ENCODE measurements around the gene IL17RA. TPM values are rescaled to one million over a fixed set of nuclear protein-coding genes. Genes with fewer than 3 reads are reported as not detected.

Gene IL17RA
- total RNA-seq, 1 donor from 2014 or later, result 21.5 TPM

DNA sequence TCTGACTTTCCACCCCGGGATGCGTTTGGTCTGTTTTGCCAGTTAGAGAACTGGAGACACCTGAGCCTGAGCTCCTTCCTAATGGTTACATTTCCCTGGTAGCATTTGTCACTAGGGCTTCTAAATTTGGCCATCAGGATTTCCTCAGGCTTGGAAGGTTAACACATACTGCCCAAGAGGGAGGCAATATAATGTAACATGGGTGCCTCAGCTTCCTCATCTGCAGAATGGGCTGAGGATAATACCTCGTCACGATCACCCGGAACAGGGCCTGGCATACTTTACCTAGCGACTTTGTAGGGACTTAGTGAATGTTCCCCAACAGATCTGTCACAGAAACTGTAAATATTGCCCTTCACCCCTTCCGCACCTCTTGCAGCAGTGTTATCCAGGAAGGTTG is 11.3 kb downstream of the IL17RA start:
- peaks cover 39% of the 10 kb centered on the region for H3K79me2 ChIP-seq (ENCODE audit: insufficient read depth, low read length)
- H3K4me3 ChIP-seq (ENCODE audit: insufficient read depth, low read depth, low read length), result no peak overlapping the region
- peaks cover 14% of the 10 kb centered on the region for H3K36me3 ChIP-seq (ENCODE audit: insufficient read depth, low read length)
- TF ChIP-seq EZH2 (IDR thresholded peaks at IDR 0.05; ENCODE audit: insufficient read depth, low read length), result no peak
- TF ChIP-seq, protein P1, sequence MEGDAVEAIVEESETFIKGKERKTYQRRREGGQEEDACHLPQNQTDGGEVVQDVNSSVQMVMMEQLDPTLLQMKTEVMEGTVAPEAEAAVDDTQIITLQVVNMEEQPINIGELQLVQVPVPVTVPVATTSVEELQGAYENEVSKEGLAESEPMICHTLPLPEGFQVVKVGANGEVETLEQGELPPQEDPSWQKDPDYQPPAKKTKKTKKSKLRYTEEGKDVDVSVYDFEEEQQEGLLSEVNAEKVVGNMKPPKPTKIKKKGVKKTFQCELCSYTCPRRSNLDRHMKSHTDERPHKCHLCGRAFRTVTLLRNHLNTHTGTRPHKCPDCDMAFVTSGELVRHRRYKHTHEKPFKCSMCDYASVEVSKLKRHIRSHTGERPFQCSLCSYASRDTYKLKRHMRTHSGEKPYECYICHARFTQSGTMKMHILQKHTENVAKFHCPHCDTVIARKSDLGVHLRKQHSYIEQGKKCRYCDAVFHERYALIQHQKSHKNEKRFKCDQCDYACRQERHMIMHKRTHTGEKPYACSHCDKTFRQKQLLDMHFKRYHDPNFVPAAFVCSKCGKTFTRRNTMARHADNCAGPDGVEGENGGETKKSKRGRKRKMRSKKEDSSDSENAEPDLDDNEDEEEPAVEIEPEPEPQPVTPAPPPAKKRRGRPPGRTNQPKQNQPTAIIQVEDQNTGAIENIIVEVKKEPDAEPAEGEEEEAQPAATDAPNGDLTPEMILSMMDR (IDR thresholded peaks at IDR 0.05; ENCODE audit: insufficient read depth, low read depth, low read length), result no peak
- no peak overlapping the region for H2AFZ ChIP-seq (ENCODE audit: low read depth, low read length)
- Mint-ChIP-seq H3K27ac (ENCODE audit: unreplicated experiment) (no peak overlapping the region), H3K9me3 (ENCODE audit: unreplicated experiment) (no peaks in the 10 kb centered on the region), H3K27me3 (ENCODE audit: low read depth, unreplicated experiment) (no peaks in the 10 kb centered on the region), H3K4me1 (ENCODE audit: low read depth, unreplicated experiment) (peaks cover 1% of the 10 kb centered on the region), H3K4me3 (ENCODE audit: unreplicated experiment) (no peak overlapping the region), H3K36me3 (ENCODE audit: low read depth, unreplicated experiment) (peaks cover 14% of the 10 kb centered on the region)
- no peak overlapping the region for H3K9ac ChIP-seq (ENCODE audit: low read length)
- FAIRE-seq (no peak), DNase-seq (ENCODE audit: low read depth) (no peak)
- no peak overlapping the region for H3K27ac ChIP-seq (ENCODE audit: low read depth, low read length)
- no peaks in the 10 kb centered on the region for H3K27me3 ChIP-seq (ENCODE audit: insufficient read depth, low read length)
- peaks cover 58% of the 10 kb centered on the region for H4K20me1 ChIP-seq (ENCODE audit: insufficient read depth, low read length)
- no peaks in the 10 kb centered on the region for H3K9me3 ChIP-seq (ENCODE audit: insufficient read depth, low read depth, low read length)
- no peaks in the 10 kb centered on the region for H3K4me1 ChIP-seq (ENCODE audit: insufficient read depth, low read length)
- no peak overlapping the region for H3K4me2 ChIP-seq (ENCODE audit: low read length)

- Mint-ChIP-seq H3K9me3 (ENCODE audit: unreplicated experiment) (no peaks in the 10 kb centered on the region), H3K27ac (ENCODE audit: unreplicated experiment) (no peak overlapping the region), H3K36me3 (ENCODE audit: low read depth, unreplicated experiment) (peaks cover 24% of the 10 kb centered on the region), H3K4me3 (ENCODE audit: unreplicated experiment) (no peak overlapping the region), H3K4me1 (ENCODE audit: low read depth, unreplicated experiment) (peaks cover 1% of the 10 kb centered on the region), H3K27me3 (ENCODE audit: low read depth, unreplicated experiment) (no peaks in the 10 kb centered on the region)
- H3K27ac ChIP-seq (ENCODE audit: low read depth, low read length), result no peak overlapping the region
- H3K9me3 ChIP-seq (ENCODE audit: insufficient read depth, low read depth, low read length), result no peaks in the 10 kb centered on the region
- peaks cover 56% of the 10 kb centered on the region for H4K20me1 ChIP-seq (ENCODE audit: insufficient read depth, low read length)
- H3K9ac ChIP-seq (ENCODE audit: low read length), result no peak overlapping the region
- peaks cover 20% of the 10 kb centered on the region for H3K36me3 ChIP-seq (ENCODE audit: insufficient read depth, low read length)
- H3K4me2 ChIP-seq (ENCODE audit: low read length), result no peak overlapping the region
- no peak for FAIRE-seq
- H3K4me3 ChIP-seq (ENCODE audit: insufficient read depth, low read depth, low read length), result no peak overlapping the region
- no peak for DNase-seq (ENCODE audit: low read depth)
- TF ChIP-seq, protein P1 (IDR thresholded peaks at IDR 0.05; ENCODE audit: insufficient read depth, low read depth, low read length), result no peak
- TF ChIP-seq EZH2 (IDR thresholded peaks at IDR 0.05; ENCODE audit: insufficient read depth, low read length), result no peak
- no peaks in the 10 kb centered on the region for H3K27me3 ChIP-seq (ENCODE audit: insufficient read depth, low read length)
- H3K79me2 ChIP-seq (ENCODE audit: insufficient read depth, low read length), result peaks cover 30% of the 10 kb centered on the region
- H2AFZ ChIP-seq (ENCODE audit: low read depth, low read length), result no peak overlapping the region
- no peaks in the 10 kb centered on the region for H3K4me1 ChIP-seq (ENCODE audit: insufficient read depth, low read length)
These were observed 12.3 kb downstream of the IL17RA start for GRCh38 chr22:17097062-17097461.

DNA sequence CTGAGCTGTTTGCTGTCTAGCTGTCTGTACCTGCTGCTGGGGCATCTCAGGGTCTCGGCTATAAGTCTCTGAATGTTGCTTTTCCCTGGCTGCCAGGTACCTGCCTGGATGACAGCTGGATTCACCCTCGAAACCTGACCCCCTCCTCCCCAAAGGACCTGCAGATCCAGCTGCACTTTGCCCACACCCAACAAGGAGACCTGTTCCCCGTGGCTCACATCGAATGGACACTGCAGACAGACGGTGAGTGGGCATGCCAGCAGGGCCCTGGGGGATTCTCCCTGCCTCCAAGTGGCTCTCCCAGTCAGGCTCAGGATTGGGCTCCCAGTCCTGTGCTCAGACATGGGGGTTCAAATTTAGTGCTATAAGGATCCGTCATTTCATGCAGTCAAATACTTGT is 12.9 kb downstream of the IL17RA start:
- H3K4me3 Mint-ChIP-seq (ENCODE audit: unreplicated experiment), result no peak overlapping the region
- peaks cover 28% of the 10 kb centered on the region for H3K36me3 Mint-ChIP-seq (ENCODE audit: low read depth, unreplicated experiment)
- Histone ChIP-seq H2AFZ (ENCODE audit: low read depth, low read length) (no peak overlapping the region), H3K4me1 (ENCODE audit: insufficient read depth, low read length) (no peaks in the 10 kb centered on the region), H3K9me3 (ENCODE audit: insufficient read depth, low read depth, low read length) (no peaks in the 10 kb centered on the region), H3K4me2 (ENCODE audit: low read length) (no peak overlapping the region), H3K36me3 (ENCODE audit: insufficient read depth, low read length) (peaks cover 22% of the 10 kb centered on the region), H3K27ac (ENCODE audit: low read depth, low read length) (no peak overlapping the region), H4K20me1 (ENCODE audit: insufficient read depth, low read length) (peaks cover 54% of the 10 kb centered on the region), H3K9ac (ENCODE audit: low read length) (no peak overlapping the region), H3K79me2 (ENCODE audit: insufficient read depth, low read length) (peaks cover 26% of the 10 kb centered on the region), H3K4me3 (ENCODE audit: insufficient read depth, low read depth, low read length) (no peak overlapping the region), H3K27me3 (ENCODE audit: insufficient read depth, low read length) (no peaks in the 10 kb centered on the region)
- DNase-seq (ENCODE audit: low read depth), result no peak
- H3K4me1 Mint-ChIP-seq (ENCODE audit: low read depth, unreplicated experiment), result no peaks in the 10 kb centered on the region
- no peak for TF ChIP-seq EZH2 (IDR thresholded peaks at IDR 0.05; ENCODE audit: insufficient read depth, low read length)
- TF ChIP-seq, protein P1 (IDR thresholded peaks at IDR 0.05; ENCODE audit: insufficient read depth, low read depth, low read length), result no peak
- no peaks in the 10 kb centered on the region for H3K9me3 Mint-ChIP-seq (ENCODE audit: unreplicated experiment)
- no peaks in the 10 kb centered on the region for H3K27me3 Mint-ChIP-seq (ENCODE audit: low read depth, unreplicated experiment)
- no peak for FAIRE-seq
- H3K27ac Mint-ChIP-seq (ENCODE audit: unreplicated experiment), result no peak overlapping the region

Measured in astrocyte (in vitro differentiated cells and primary cell).